ENCODE measurements around the gene SLC7A1. TPM values are rescaled to one million over a fixed set of nuclear protein-coding genes. Genes with fewer than 3 reads are reported as not detected.

Gene SLC7A1
- total RNA-seq, 1 experiment from 2014 or later: 24.7 TPM

GRCh38 chr13:29511980-29512379, 83.5 kb downstream of the SLC7A1 start:
- no peak for DNase-seq (ENCODE audit: low read depth)

GRCh38 chr13:29511106-29511796, 84.2 kb downstream of the SLC7A1 start:
- no peak for DNase-seq (ENCODE audit: low read depth)

GRCh38 chr13:29510651-29511084, 84.8 kb downstream of the SLC7A1 start:
- no peak for DNase-seq (ENCODE audit: low read depth)

GRCh38 chr13:29509999-29510589, 85.4 kb downstream of the SLC7A1 start:
- no peak for DNase-seq (ENCODE audit: low read depth)

- no peak for DNase-seq (ENCODE audit: low read depth)
These were observed 86.6 kb downstream of the SLC7A1 start for GRCh38 chr13:29508876-29509252.

GRCh38 chr13:29508130-29508875, 87.2 kb downstream of the SLC7A1 start:
- peak; percentile 64 for DNase-seq (ENCODE audit: low read depth)

- no peak for DNase-seq (ENCODE audit: low read depth)
These were observed 88.1 kb downstream of the SLC7A1 start for GRCh38 chr13:29507356-29507755.

GRCh38 chr13:29505950-29506349, 89.5 kb downstream of the SLC7A1 start:
- no peak for DNase-seq (ENCODE audit: low read depth)

GRCh38 chr13:29505511-29505910, 90.0 kb downstream of the SLC7A1 start:
- no peak for DNase-seq (ENCODE audit: low read depth)

- no peak for DNase-seq (ENCODE audit: low read depth)
These were observed 90.8 kb downstream of the SLC7A1 start for GRCh38 chr13:29504691-29505090.

- no peak for DNase-seq (ENCODE audit: low read depth)
These were observed 92.2 kb downstream of the SLC7A1 start for GRCh38 chr13:29503041-29503837.

- DNase-seq (ENCODE audit: low read depth): no peak
These were observed 93.0 kb downstream of the SLC7A1 start for GRCh38 chr13:29502391-29503008.

- DNase-seq (ENCODE audit: low read depth): no peak
These were observed 93.8 kb downstream of the SLC7A1 start for GRCh38 chr13:29501674-29502073.

GRCh38 chr13:29500386-29500785, 95.1 kb downstream of the SLC7A1 start:
- no peak for DNase-seq (ENCODE audit: low read depth)

GRCh38 chr13:29499506-29500165, 95.9 kb downstream of the SLC7A1 start:
- no peak for DNase-seq (ENCODE audit: low read depth)

GRCh38 chr13:29498426-29499040, 97.0 kb downstream of the SLC7A1 start:
- DNase-seq (ENCODE audit: low read depth): no peak

GRCh38 chr13:29497137-29497654, 98.3 kb downstream of the SLC7A1 start:
- no peak for DNase-seq (ENCODE audit: low read depth)

- DNase-seq (ENCODE audit: low read depth): peak; percentile 34
These were observed 99.2 kb downstream of the SLC7A1 start for GRCh38 chr13:29496241-29496712.

GRCh38 chr13:29494520-29494919, 101.0 kb downstream of the SLC7A1 start:
- DNase-seq (ENCODE audit: low read depth): no peak

- no peak for DNase-seq (ENCODE audit: low read depth)
These were observed 101.7 kb downstream of the SLC7A1 start for GRCh38 chr13:29493796-29494195.

Data from HT1080 (cell line).